Activated naive CD8-positive, alpha-beta T cell treated with anti-CD3 and anti-CD28 coated beads for 36 hours (primary cell): ENCODE data around the gene OR1A2. TPM values are rescaled to one million over a fixed set of nuclear protein-coding genes. Genes with fewer than 3 reads are reported as not detected.

Experiments used
- total RNA-seq, 2 experiments: library from RNA; stranded (reverse); gene quantifications; one replicate each; pipeline ENCODE4 v1.2.3, GENCODE V29; 2021

OR1A2 gene
- total RNA-seq, 2 experiments from 2014 or later: not detected

Other genes with a start within 250 kb of the OR1A2 start
- gene OR1D5, start 133.9 kb upstream of the OR1A2 start, total RNA-seq: not detected
- gene OR1D2, start 93.1 kb upstream of the OR1A2 start, total RNA-seq: not detected
- gene OR1G1, start 70.0 kb upstream of the OR1A2 start, total RNA-seq: not detected
- not detected for gene OR1A1, start 10.1 kb downstream of the OR1A2 start, total RNA-seq
- under 1 TPM; 0.74 to 0.99 TPM for gene OR3A1, start 100.8 kb downstream of the OR1A2 start, total RNA-seq
- gene OR3A2, start 188.8 kb downstream of the OR1A2 start, total RNA-seq: 1 to 10 TPM; 7.2 to 8.3 TPM
- gene OR1E1, start 200.9 kb downstream of the OR1A2 start, total RNA-seq: not detected
- gene OR3A3, start 213.9 kb downstream of the OR1A2 start, total RNA-seq: not detected
- not detected for gene OR1E2, start 236.3 kb downstream of the OR1A2 start, total RNA-seq